GM11168 (cell line): ENCODE data around the gene PLEKHJ1.

Experiments used
- in situ Hi-C: fragments of 300-500 bp; cut with MboI; formaldehyde crosslinking; loops from one replicate; pipeline ENCODE4 v1.12.0; 2022; ENCODE audit warnings: low sequenced_read_pairs; ENCODE audit not compliant: unreplicated experiment

The PLEKHJ1 gene

GRCh38 chr19:2251106-2252054 lies 15.3 kb upstream of the PLEKHJ1 start:
- in situ Hi-C loops: no loop called here

- in situ Hi-C loops: no loop called here
Observed at GRCh38 chr19:2250766-2251105, 14.6 kb upstream of the PLEKHJ1 start.

DNA sequence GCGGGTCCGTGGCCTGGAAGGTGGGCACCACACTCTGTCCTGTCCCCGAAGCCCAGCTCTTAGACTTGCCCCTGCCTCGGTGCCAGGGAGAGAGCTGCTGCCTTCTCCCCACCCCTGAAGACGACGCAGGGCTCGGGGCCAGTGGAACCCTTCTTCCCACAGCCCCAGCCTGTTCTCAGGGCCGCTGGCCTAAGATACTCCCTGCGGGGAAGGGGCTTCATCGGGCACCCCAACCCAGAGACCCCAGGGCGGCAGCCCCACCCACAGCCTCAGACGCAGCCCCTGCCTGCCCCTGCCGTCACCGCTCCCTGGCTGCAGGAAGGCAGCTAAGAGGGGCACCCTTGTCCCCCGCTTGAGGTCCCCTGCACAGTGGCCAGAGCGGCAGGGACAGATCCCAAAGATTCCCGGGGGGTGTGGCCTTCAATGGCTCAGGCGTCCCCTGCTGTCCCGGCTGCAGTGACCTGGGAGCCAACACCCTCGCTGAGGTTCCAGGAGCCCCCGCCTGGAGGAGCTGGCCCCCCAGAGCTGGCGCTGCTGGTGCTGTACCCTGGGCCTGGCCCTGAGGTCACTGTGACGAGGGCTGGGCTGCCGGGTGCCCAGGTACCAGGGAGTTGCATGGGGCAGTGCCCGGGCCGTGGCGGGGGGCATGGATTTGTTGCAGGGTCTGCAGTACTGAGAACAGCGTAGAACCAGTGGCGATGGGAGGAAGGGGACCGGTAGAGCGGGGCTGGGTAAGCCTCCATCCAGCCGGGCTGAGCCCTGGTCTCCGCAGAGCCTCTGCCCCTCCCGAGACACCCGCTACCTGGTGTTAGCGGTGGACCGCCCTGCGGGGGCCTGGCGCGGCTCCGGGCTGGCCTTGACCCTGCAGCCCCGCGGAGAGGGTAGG lies 14.0 kb upstream of the PLEKHJ1 start:
- in situ Hi-C loops: no loop called here

DNA sequence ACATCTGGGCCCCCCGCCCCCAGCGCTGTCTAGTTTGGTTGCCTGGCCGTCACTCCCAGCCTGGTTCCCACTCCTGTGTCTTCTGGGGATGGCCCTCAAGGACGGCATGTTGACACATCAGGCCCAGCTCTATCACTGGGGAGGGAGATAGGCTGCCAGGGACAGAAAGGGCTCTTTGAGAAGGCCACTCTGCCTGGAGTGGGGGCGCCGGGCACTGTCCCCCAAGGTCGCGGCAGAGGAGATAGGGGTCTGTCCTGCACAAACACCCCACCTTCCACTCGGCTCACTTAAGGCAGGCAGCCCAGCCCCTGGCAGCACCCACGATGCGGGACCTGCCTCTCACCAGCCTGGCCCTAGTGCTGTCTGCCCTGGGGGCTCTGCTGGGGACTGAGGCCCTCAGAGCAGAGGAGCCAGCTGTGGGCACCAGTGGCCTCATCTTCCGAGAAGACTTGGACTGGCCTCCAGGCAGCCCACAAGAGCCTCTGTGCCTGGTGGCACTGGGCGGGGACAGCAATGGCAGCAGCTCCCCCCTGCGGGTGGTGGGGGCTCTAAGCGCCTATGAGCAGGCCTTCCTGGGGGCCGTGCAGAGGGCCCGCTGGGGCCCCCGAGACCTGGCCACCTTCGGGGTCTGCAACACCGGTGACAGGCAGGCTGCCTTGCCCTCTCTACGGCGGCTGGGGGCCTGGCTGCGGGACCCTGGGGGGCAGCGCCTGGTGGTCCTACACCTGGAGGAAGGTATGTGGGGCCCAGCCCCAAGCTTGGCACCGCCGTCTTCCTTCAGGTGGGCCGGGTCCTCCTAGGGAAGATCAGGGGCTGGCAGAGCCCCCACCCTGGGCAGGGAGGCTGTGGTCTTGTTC lies 13.1 kb upstream of the PLEKHJ1 start, which contains the start of gene AMH:
TSS of gene AMH (plus strand) at position 314 of the 857 bp plus-strand sequence. CDS start at position 324, 10 bp downstream.
- in situ Hi-C loops: no loop called here

DNA sequence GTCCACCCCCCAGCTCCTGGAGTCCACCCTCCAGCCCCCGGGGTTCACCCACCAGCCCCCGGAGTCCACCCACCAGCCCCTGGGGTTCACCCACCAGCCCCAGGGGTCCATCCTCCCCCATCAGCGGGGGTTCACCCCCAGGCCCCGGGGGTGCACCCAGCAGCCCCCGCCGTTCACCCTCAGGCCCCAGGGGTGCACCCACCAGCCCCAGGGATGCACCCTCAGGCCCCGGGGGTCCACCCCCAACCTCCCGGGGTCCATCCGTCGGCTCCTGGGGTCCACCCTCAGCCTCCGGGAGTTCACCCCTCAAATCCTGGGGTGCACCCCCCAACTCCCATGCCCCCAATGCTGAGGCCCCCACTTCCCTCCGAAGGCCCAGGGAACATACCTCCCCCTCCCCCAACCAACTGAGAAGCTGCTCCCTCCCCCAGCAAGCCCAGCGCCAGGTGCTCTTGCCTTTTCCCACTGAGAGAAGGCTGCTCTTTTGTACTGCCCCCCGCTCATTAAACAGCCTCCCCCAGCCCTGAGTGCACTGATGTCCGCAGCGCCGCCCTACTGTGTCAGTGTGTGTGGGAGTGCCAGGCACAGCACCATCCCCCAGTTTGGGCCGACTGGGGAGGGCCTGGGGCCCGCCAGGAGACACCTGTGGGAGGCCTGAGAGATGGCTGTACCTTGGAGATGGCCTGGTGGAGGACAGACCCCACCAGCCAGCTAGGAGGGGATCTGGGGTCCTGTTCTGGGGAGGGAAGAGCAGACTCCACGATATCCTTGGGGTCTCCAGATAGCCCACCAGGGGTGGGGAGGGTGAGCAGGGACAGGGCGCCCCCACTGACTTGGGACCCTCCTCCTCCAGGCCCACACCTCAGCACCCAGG lies 12.2 kb upstream of the PLEKHJ1 start:
- in situ Hi-C loops: no loop called here

DNA sequence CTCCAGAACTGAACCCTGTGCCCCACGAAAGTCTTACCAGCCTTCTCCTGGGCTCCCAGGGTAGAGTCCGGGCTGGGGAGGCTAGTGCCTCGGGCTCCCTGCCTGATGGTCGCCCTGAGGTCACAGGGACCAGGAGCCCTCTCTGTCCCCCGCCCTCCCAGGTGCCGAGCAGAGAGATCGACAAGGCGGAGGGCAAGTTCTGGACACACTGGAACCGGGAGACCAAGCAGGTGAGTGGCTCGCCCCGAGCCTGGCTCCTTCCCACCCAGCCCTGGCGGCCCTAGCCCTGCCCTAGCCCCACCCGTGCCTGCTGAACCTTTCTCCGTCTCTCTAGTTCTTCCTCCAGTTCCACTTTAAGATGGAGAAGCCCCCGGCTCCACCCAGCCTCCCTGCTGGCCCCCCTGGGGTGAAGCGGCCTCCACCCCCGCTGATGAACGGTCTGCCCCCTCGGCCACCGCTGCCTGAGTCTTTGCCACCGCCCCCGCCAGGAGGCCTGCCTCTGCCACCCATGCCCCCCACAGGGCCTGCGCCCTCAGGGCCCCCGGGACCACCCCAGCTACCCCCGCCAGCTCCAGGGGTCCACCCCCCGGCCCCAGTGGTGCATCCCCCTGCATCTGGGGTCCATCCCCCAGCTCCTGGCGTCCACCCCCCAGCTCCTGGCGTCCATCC lies 11.4 kb upstream of the PLEKHJ1 start:
- in situ Hi-C loops: no loop called here

DNA sequence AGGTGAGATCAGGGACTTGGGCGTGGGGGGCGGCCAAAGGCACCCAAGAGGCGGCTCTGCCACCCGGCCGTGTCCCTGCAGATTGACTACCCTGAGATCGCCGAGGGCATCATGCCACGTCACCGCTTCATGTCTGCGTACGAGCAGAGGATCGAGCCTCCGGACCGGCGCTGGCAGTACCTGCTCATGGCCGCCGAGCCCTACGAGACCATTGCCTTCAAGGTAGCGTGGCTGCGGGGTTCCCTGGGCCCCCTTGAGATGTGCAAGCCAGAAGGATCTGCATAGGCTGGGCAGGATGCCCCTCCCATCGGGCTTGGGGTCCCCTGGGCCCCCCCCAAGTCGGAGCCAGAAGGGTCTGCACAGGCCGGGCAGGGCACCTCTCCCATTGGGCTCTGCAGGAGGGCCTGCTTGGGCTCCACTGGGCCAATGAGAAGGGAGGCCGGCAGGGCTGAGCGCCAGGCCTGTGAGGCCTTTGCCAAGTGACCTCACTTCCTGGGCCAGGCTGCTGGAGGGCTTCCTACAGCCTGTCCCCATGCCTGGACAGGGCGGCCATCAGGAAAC lies 10.8 kb upstream of the PLEKHJ1 start:
- in situ Hi-C loops: no loop called here

- in situ Hi-C loops: no loop called here
Observed at GRCh38 chr19:2246014-2246620, 10.0 kb upstream of the PLEKHJ1 start.

GRCh38 chr19:2245273-2245672 lies 9.1 kb upstream of the PLEKHJ1 start:
- in situ Hi-C loops: no loop called here

DNA sequence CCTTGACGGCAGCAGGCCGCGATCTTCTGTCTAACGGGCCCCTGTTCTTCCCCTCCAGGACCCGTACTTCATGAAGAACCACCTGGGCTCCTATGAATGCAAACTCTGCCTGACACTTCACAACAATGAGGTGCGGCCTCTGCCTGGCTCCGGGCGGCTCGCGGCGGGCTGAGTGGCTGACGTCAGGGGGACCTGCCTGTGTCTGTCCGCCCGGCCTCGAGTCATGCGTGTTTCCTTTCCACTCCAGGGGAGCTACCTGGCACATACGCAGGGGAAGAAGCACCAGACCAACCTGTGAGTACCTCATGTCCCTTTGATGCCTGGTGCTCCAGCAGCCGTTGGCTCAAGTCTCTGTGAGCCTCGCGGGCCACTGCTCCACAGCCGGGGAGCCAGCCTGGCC lies 8.4 kb upstream of the PLEKHJ1 start:
- in situ Hi-C loops: no loop called here

DNA sequence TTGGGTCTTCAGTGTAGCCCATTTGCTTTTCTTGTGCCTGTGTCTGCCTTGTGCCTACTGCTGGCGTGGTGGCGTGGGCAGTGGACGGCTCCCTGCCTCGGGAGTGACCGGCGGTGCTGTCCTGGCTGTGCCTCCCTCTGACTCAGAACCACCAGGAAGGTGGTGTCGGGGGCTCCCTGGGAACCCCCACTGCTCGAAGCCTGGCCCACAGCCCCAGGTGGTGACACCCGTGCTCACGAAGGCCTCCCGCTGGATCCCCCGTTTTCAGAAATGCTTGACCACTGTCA lies 7.9 kb upstream of the PLEKHJ1 start:
- in situ Hi-C loops: no loop called here

DNA sequence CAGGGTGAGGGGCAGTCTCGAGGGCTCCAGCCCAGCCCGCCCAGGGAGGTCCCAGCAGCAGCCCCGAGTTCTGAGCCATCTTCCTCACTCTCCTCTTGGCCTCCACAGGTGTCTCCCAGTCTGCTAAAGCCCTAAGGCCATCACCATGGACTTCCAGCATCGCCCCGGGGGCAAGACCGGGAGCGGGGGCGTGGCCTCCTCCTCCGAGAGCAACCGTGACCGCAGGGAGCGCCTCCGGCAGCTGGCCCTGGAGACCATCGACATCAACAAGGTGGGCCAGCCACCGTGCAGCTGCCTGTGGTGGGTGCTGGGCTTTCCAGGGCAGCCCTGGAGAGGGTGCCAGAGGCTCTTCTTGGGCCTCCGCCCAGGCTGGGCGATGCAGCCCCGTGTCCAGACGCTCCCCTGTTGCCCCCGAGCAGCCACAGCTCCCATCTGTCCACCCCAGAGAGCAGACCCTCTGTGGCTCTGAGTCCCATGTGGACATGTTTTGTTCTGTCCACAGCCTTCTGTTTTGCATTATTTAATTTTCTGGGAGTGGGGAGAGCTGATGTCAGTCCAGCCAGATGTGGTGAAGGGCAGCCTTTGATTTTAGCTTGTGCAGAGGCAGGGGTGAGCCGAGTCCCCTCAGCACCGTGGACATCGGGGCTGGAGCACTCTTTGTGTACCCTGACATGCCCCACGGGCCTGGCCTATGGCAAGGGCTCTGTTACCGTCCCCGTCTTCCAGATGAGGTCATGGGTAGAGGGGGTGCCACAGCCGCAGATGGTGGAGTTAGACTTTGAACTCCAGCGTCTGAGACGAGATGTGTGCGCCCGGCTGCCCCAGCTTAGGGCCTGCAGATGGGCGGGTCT lies 7.4 kb upstream of the PLEKHJ1 start:
- in situ Hi-C loops: no loop called here

- in situ Hi-C loops: no loop called here
Observed at GRCh38 chr19:2242816-2243215, 6.7 kb upstream of the PLEKHJ1 start.

- in situ Hi-C loops: no loop called here
Observed at GRCh38 chr19:2242092-2242537, 6.0 kb upstream of the PLEKHJ1 start.

DNA sequence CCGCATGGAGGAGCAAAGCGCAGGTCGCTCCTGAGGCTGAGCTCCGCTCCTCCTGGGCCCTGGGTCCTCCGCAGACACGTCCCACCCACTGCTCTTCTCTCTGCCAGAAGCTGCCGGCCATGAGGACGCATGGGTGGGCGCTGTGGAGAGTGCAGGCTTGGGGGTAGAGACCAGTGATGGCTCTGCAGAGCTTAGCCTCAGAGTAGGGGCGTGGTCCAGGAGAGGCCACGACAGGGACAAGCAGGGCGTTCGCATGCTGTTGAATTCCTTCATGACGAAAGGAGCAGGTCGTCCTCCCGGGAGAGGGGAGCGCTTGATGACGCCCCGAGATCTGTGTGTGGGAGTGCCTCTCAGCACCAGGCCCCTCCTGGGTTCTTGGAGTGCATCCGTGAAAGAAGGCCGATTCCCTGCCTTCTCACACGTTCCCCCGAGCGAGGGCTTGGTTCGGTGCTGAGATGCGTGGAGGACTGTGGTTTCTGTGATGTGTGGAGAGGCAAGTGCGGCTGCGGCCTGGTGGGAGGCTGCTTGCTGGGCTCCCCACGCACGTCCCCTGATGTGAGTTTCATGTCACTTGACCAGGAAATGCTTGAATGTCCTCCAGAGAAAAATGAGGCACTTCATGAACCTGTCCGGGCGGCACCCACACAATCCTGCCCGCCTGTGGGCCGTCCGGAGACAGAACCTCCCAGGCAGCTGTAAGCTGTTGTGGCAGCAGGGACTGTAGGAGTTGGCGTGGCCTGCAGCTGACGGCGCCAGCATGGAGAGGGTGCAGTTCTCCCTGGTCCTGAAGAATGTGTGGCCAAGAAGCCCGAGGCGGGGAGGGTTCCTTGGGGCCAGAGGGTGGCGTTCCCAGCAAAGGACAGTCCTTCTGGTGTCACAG lies 5.0 kb upstream of the PLEKHJ1 start:
- in situ Hi-C loops: no loop called here
